OCI-LY1 (cell line): Measurements from ENCODE around the gene TASP1.

Experiments
- CTCF ChIP-seq: fragments of 200-600 bp; sonication (generic), shearing (Covaris generic); IDR thresholded peaks from 2 replicates; pipeline ENCODE4 v1.5.1; 2017; ENCODE audit warnings: mild to moderate bottlenecking, antibody characterized with exemption, low read length, moderate library complexity, mixed read lengths
- EZH2 ChIP-seq: fragments of 200-600 bp; sonication (generic), shearing (Covaris generic); IDR thresholded peaks from 2 replicates; pipeline ENCODE4 v1.8.0; 2017; ENCODE audit warnings: borderline replicate concordance, mixed run types, mild to moderate bottlenecking, antibody characterized with exemption, low read length, moderate library complexity, mixed read lengths

GRCh38 chr20:13373400-13373799, 265.3 kb downstream of the TASP1 start:
- no peak for TF ChIP-seq CTCF
- no peak for TF ChIP-seq EZH2
